GM18858 (cell line): ENCODE results near the gene TBX2.
"Not testable (repeated sequence)": the region's sequence is repeated elsewhere in the genome, so short reads cannot be mapped to it uniquely, and the experiment has no call there.

Experiments
- ATAC-seq: cut with Tn5 transposase; IDR thresholded peaks from one replicate; pipeline ENCODE4 v1.9.1; 2021; ENCODE audit not compliant: unreplicated experiment

TBX2 gene

DNA sequence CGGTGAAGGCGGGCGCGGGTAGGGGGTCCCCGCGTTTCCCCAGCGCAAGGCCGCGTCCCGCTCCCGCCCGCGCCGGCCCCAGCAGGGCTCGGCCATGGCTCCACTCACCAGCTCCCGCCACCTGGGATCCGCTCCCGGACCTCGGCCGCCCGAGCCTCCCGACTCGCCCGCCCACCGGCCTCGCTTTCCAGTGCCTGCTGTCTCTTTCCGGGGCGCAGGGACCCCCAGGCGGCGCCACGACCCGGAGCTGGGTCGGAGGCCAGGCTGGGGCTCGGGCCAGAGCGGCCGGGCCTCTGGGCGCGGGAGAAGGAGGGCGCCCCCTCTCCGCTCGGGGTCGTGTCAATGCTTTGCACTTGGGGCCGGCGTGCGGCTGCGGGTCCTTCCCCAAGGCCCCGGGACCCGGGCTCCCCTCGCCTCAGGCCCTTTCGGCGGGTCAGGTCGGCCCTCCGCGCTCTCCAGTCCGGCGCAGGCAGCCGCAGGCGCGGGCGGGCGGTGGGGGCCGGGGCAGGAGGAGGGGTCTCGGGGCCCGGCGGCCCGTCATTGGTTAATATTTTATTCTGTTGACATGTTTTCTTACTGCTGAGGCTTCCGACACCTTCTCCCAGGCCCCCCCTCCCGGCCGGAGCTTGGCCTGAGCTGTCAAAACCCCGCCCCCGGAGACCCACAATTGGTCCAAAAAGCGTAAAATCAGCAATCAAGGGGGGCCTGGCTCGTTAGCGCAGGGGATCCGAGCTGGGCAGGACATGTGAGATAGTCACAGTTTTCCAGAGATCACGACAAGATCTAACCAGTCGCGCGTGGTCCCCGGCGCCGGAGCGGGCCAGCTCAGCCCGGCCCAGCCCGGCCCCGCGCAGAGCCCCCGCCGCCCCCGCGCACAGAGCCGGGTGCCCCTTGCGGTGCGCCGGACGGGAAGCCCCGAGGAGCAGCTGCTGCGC lies at the start of gene TBX2:
TBX2 (plus strand) TSS at position 713 of the 935 bp plus-strand sequence. CDS start 334 bp downstream, outside the sequence.
- ATAC-seq = no peak

GRCh38 chr17:61351745-61352407 lies 47.8 kb upstream of the TBX2 start:
- ATAC-seq = no peak

GRCh38 chr17:61352408-61352770 lies 47.3 kb upstream of the TBX2 start:
- no peak for ATAC-seq

DNA sequence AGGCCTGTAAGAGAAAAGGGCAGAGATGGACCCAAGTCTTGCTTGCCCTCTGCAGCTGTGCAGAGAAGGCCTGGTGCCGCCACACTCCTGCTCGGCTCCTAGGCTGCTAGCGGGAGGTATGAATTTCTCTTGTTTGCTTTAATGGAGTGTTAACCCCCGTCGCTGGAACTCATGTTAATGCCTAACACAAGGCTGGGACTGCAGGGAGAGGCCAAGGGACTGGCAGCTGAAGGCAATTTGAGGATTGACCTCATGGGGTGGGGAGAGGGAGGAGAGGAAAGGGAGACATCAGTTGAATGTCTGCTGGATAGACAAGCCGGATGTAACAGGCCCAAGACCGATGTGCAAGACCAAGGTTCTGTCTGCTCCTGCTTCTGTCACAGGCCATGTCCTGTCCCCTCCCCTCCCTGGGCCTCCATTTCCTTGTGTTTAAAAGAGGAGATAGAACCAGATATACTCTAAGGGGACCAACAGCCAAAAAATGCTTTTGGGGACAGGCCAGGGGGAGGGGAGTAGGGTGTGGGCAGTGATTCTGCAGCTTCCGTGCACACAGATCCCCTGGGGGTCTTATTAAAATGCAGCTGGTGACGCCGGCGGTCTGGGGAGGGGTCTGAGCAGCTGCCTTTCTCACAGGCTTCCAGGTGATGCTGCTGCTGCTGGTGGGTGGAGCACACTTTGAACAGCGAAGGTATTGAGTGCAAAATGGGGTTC lies 46.7 kb upstream of the TBX2 start:
- ATAC-seq = no peak

GRCh38 chr17:61353615-61354014 lies 46.0 kb upstream of the TBX2 start:
- ATAC-seq = no peak

- ATAC-seq = no peak
Observed at GRCh38 chr17:61354895-61355874, 44.5 kb upstream of the TBX2 start.

GRCh38 chr17:61357061-61357460 lies 42.6 kb upstream of the TBX2 start:
- not testable (repeated sequence) for ATAC-seq

GRCh38 chr17:61359513-61359912 lies 40.1 kb upstream of the TBX2 start:
- ATAC-seq = not testable (repeated sequence)

GRCh38 chr17:61360318-61360943 lies 39.2 kb upstream of the TBX2 start:
- ATAC-seq = no peak

GRCh38 chr17:61361084-61361483 lies 38.6 kb upstream of the TBX2 start:
- ATAC-seq = no peak

- ATAC-seq = no peak
Observed at GRCh38 chr17:61362396-61362795, 37.2 kb upstream of the TBX2 start.

DNA sequence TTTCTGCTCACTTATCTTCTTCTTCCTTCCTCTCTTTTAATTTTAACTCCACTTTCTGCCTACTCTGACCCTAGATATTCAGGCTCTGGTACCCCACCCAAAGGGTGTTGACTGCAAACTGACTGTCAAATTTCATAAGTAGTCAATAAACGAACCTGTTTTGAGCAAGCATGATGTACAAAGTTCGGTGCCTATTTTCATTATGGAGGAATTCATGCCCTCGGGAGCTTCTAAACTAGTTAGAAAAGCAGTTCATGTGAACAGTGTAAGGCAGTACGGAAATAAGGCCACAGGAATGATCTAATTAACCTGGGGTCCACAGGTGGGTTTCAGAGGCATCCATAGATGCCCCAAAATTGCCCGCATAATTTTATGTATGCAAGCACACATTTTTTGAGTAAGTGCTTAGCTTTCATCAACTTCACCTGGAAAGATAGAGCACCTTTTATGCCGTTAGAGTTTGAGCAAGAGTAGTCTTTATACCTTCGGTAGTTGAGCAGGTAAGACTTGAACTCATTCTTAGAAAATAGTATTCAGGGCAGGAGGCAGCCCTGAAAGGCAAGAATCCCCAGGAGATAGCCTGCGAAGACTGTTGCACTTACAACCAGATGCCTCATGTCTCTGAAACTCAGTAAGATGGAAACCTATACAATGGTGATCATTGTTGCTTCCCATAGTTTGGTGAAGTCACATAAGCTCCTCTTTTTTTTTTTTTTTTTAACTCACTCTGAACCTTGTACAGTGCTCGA lies 36.6 kb upstream of the TBX2 start:
- ATAC-seq = no peak

GRCh38 chr17:61363601-61364462 lies 35.8 kb upstream of the TBX2 start:
- ATAC-seq = no peak

DNA sequence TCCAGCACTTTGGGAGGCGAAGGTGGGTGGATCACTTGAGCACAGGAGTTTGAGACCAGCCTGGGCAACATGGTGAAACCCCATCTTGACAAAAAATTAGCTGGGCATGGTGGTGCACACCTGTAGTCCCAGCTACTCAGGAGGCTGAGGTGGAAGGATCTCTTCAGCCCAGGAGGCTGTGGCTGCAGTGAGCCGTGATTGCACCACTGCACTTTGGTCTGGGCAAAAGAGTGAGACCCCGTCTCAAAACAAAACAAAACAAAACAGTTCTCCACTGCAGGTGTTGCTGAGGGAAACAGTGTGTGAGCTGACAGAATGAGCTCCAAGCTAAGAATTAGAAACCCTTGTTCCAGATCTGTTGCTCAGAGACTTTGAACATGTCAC lies 35.2 kb upstream of the TBX2 start:
- no peak for ATAC-seq

DNA sequence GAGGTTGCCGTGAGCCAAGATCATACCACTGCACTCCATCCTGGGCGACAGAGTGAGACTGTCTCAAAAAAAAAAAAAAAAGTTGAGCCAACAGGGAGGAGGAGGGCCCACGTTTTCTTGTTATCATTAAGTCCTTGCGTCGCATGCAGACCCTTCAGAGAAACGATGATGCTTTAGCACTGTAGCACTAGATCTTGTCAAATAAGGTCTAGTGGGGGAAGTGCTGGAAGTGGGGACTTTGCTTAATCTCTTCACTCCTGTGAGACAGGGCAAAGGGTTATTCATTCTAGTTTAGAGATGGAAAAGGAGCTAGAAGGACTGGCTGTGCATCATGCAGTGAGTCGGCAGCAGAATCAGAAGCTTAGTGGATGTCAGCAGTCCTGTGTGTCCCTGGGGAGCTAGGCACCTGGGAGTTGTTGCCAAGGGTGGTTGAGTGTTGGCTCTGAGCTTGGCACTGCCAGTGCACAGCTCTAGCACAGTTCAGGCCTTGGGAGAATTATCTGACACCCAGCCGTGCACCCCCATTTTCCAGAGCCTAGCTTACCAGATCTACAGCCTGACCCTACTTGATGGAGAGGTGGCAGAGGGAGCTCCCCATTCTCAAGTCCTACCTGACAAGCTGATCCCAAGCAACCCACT lies 33.4 kb upstream of the TBX2 start:
- ATAC-seq = no peak

GRCh38 chr17:61366715-61367413 lies 32.8 kb upstream of the TBX2 start:
- no peak for ATAC-seq
